ENCODE results near the gene MACROH2A1. TPM values are rescaled to one million over a fixed set of nuclear protein-coding genes. Genes with fewer than 3 reads are reported as not detected.

The MACROH2A1 gene
- total RNA-seq, 4 donors from 2014 or later = 196 to 234 (median 208) TPM

DNA sequence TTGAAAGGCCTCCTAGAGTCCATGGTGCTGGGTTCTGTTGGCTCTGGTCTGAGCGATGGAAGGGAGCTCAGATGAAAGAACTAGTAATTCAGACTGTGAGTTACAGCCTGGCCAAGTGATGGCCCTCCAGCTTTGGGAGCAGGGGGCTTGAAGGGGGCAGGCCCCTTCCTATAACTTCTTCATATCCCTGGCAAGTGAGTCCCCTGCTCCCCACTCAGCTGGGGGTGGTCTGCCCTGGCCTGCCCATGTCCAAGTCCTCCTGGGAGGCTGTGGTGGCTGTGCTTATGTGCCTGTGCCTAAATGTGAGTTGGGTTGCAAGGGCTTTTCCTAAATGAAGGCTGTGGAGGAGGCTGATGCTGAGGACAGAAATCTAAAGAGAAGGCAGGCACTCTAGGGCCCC, 80.1 kb downstream of the MACROH2A1 start:
- TF ChIP-seq CTCF (IDR thresholded peaks at IDR 0.05) (no peak), POLR2A (IDR thresholded peaks at IDR 0.05) (no peak)
- WGBS, 2 donors = 92 to 100% methylated on average over 1 of the region's 1 CpG
- H3K4me3 ChIP-seq (ENCODE audit: low read depth, poor library complexity, severe bottlenecking) = no peak overlapping the region
- DNase-seq (ENCODE audit: low spot score in 2 of 2) = peak in 1 of 2 donors; percentile 62
- intact Hi-C loops (cut with DNase I; ENCODE audit: low total_unique reads) = no loop called here

DNA sequence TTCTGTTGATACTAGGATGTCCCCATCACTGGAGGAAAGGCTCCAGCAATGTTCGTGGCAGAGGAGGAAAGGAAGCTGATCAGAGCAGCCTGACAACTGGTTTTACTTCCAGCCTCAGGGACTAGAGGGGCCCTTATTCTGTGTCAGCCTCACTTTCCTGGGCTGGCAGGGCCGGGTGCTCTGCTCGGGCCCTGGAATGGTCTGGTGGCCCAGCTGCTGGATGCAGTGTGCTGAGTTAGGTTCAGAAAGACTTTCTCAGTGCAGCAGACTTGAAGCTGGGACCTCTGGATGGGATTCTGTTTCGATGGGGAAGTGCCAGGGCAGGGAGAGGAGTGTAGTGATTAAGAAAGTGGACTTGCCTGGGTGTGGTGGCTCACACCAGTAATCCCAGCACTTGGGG, 81.0 kb downstream of the MACROH2A1 start:
- TF ChIP-seq CTCF (IDR thresholded peaks at IDR 0.05) (no peak), POLR2A (IDR thresholded peaks at IDR 0.05) (no peak)

DNA sequence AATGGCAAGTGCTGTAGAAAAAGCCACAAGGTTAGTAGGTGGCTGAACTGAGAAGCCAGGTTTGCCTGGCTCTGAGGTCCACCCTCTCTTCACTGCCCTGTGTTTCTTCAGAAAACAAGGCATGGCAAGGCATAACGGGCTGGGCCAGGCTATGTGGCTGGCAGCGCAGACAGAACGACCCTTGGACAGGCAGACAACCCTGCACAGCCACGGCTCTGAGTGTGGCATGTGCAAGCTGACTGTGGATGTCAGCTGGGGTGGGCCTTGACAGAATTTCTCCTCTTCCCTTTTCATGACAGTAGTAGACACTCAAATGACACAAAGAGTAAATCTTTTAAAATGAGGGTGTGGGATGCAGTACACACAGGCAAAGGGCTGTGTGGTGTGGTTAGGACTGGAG, 81.7 kb downstream of the MACROH2A1 start:
- intact Hi-C loops (cut with DNase I; ENCODE audit: low total_unique reads) = no loop called here
- DNase-seq (ENCODE audit: low spot score in 2 of 2) = peak in 1 of 2 donors; percentile 50
- TF ChIP-seq POLR2A (IDR thresholded peaks at IDR 0.05) (no peak), CTCF (IDR thresholded peaks at IDR 0.05) (no peak)
- WGBS, 2 donors = 92 to 93% methylated on average over 4 of the region's 4 CpGs
- H3K4me3 ChIP-seq (ENCODE audit: low read depth, poor library complexity, severe bottlenecking) = no peak overlapping the region

More for the DNA sequence above, 81.0 kb downstream of the MACROH2A1 start:
- 80 to 96% methylated on average over 4 of the region's 4 CpGs for WGBS, 2 donors
- intact Hi-C loops (cut with DNase I; ENCODE audit: low total_unique reads) = no loop called here
- no peak overlapping the region for H3K4me3 ChIP-seq (ENCODE audit: low read depth, poor library complexity, severe bottlenecking)
- DNase-seq (ENCODE audit: low spot score in 2 of 2) = peak in 1 of 2 donors; percentile 26

- TF ChIP-seq POLR2A (IDR thresholded peaks at IDR 0.05) = no peak
- TF ChIP-seq CTCF (IDR thresholded peaks at IDR 0.05) = no peak
- intact Hi-C loops (cut with DNase I; ENCODE audit: low total_unique reads) = no loop called here
- no peak overlapping the region for H3K4me3 ChIP-seq (ENCODE audit: low read depth, poor library complexity, severe bottlenecking)
- WGBS, 2 donors = 68 to 69% methylated on average over 2 of the region's 2 CpGs
- DNase-seq (ENCODE audit: low spot score in 2 of 2) = peak in 1 of 2 donors; percentile 6
Observed at GRCh38 chr5:135315386-135315785, 83.6 kb downstream of the MACROH2A1 start.

DNA sequence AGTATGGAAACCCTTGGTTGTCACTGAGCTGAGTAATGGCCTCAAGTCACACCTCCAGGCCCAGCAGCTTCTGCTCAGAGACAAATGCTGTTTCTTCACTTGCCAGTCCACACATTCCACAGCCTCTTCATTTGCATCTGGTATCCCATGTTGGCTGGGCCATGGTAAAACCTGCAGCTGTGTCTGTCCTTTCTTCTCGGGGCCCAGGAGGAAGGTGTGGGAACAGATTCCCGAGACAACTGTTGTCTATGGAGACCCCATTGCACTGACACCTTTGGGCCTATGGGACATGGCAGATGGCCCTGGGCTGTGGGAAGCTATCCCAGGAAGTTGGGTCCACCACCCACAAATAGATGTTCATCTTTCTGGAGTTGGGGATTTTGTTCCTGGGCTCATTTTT, 85.1 kb downstream of the MACROH2A1 start:
- no peak for TF ChIP-seq POLR2A (IDR thresholded peaks at IDR 0.05)
- no peak for TF ChIP-seq CTCF (IDR thresholded peaks at IDR 0.05)
- H3K4me3 ChIP-seq (ENCODE audit: low read depth, poor library complexity, severe bottlenecking) = no peak overlapping the region
- DNase-seq (ENCODE audit: low spot score in 2 of 2) = no peak
- intact Hi-C loops (cut with DNase I; ENCODE audit: low total_unique reads) = no loop called here
- 90% methylated on average over 2 of the region's 2 CpGs for WGBS, 2 donors

DNA sequence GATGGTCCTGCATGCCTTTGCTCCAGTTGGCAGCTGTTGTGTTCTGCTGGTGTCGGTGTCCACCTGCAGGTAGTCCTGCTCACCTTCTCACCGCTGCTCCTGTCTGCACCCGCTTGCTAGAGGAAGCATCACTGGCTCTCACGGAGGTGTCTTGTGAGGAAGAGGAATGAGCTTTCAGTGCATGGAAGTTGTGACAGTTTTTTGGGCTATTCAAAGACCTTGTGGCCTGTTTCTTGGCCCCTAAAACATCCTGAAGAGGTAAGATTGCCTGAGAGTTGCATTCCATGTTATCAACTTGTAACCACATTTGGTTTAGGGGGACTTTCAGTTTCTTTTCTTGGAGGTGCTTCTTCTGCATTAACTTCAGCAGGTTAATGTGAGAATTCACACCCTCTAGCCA, 85.6 kb downstream of the MACROH2A1 start:
- TF ChIP-seq POLR2A (IDR thresholded peaks at IDR 0.05) (no peak), CTCF (IDR thresholded peaks at IDR 0.05) (no peak)
- H3K4me3 ChIP-seq (ENCODE audit: low read depth, poor library complexity, severe bottlenecking) = no peak overlapping the region
- DNase-seq (ENCODE audit: low spot score in 2 of 2) = peak in 1 of 2 donors; percentile 60
- intact Hi-C loops (cut with DNase I; ENCODE audit: low total_unique reads) = no loop called here
- 94 to 96% methylated on average over 4 of the region's 4 CpGs for WGBS, 2 donors
